ENCODE data around the gene CYP17A1.

GRCh38 chr10:102814873-102815661 is 22.1 kb downstream of the CYP17A1 start:
- no peak for TF ChIP-seq CTCF (conservative IDR thresholded peaks at IDR 0.05 in 1 of 2, IDR thresholded peaks at IDR 0.05 in 1 of 2; ENCODE audit: low read depth in 1 of 2, low read length in 2 of 2)
- no peak for TF ChIP-seq EZH2 (IDR thresholded peaks at IDR 0.05; ENCODE audit: low read length, missing control alignments)

Measured in fibroblast of lung (primary cell).